Measurements from ENCODE around the gene CNIH1. TPM values are rescaled to one million over a fixed set of nuclear protein-coding genes. Genes with fewer than 3 reads are reported as not detected.

Gene CNIH1
- total and polyA plus RNA-seq, 2 of the 13 experiments (the other 11 are each of a cell fraction or from before 2014, with no cell fraction given) = 166 to 421 TPM

DNA sequence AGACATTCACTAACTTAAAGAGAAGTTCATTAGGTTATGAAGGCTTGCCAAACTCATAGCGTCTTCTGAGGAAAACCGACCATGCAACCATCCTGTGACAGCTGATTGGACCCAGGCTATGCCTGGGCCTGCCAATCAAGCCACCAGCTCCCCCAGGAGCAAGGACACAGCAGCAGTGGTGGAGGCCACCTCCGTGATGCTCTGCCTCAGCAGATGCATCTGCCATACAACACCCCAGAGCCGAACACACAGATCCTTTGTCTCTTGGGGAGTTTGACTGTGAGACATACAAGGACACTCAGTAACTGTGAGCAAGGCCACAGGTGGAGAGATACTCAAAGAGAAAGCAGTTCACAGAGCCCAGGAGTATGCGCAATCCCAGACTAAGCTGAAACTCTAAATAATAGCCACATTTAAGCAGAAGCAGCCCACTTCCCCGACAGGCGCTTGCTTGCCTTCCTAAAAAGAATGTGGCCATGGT, 10.0 kb upstream of the CNIH1 start:
- peak; percentile 77 for FAIRE-seq
- POLR2A ChIA-PET = interaction anchor here (1.0 to 1.9 kb wide), 5 partner anchors 36 to 59 kb away, joined by 3 to 6 read pairs (median 3); partner anchors contain the start of genes CDKN3 and CGRRF1
- TF ChIP-seq ZNF430 (CRISPR knock-in tag; IDR thresholded peaks at IDR 0.05) (no peak), HOXA7 (CRISPR knock-in tag; IDR thresholded peaks at IDR 0.05) (no peak), ZFY (CRISPR knock-in tag; IDR thresholded peaks at IDR 0.05) (peak; percentile 17; the same call in 1 of the 2 replicates), ETV5 (CRISPR knock-in tag; IDR thresholded peaks at IDR 0.05; ENCODE audit: borderline replicate concordance) (0 out of 2 replicates have a peak, but pooled peaks have one; percentile 7)
- TF ChIP-seq, protein P1, sequence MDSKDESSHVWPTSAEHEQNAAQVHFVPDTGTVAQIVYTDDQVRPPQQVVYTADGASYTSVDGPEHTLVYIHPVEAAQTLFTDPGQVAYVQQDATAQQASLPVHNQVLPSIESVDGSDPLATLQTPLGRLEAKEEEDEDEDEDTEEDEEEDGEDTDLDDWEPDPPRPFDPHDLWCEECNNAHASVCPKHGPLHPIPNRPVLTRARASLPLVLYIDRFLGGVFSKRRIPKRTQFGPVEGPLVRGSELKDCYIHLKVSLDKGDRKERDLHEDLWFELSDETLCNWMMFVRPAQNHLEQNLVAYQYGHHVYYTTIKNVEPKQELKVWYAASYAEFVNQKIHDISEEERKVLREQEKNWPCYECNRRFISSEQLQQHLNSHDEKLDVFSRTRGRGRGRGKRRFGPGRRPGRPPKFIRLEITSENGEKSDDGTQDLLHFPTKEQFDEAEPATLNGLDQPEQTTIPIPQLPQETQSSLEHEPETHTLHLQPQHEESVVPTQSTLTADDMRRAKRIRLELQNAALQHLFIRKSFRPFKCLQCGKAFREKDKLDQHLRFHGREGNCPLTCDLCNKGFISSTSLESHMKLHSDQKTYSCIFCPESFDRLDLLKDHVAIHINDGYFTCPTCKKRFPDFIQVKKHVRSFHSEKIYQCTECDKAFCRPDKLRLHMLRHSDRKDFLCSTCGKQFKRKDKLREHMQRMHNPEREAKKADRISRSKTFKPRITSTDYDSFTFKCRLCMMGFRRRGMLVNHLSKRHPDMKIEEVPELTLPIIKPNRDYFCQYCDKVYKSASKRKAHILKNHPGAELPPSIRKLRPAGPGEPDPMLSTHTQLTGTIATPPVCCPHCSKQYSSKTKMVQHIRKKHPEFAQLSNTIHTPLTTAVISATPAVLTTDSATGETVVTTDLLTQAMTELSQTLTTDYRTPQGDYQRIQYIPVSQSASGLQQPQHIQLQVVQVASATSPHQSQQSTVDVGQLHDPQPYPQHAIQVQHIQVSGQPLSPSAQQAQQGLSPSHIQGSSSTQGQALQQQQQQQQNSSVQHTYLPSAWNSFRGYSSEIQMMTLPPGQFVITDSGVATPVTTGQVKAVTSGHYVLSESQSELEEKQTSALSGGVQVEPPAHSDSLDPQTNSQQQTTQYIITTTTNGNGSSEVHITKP (CRISPR knock-in tag; IDR thresholded peaks at IDR 0.05; ENCODE audit: low read depth) = 0 out of 2 replicates have a peak, but pooled peaks have one; percentile 24
- TF ChIP-seq, protein P2, sequence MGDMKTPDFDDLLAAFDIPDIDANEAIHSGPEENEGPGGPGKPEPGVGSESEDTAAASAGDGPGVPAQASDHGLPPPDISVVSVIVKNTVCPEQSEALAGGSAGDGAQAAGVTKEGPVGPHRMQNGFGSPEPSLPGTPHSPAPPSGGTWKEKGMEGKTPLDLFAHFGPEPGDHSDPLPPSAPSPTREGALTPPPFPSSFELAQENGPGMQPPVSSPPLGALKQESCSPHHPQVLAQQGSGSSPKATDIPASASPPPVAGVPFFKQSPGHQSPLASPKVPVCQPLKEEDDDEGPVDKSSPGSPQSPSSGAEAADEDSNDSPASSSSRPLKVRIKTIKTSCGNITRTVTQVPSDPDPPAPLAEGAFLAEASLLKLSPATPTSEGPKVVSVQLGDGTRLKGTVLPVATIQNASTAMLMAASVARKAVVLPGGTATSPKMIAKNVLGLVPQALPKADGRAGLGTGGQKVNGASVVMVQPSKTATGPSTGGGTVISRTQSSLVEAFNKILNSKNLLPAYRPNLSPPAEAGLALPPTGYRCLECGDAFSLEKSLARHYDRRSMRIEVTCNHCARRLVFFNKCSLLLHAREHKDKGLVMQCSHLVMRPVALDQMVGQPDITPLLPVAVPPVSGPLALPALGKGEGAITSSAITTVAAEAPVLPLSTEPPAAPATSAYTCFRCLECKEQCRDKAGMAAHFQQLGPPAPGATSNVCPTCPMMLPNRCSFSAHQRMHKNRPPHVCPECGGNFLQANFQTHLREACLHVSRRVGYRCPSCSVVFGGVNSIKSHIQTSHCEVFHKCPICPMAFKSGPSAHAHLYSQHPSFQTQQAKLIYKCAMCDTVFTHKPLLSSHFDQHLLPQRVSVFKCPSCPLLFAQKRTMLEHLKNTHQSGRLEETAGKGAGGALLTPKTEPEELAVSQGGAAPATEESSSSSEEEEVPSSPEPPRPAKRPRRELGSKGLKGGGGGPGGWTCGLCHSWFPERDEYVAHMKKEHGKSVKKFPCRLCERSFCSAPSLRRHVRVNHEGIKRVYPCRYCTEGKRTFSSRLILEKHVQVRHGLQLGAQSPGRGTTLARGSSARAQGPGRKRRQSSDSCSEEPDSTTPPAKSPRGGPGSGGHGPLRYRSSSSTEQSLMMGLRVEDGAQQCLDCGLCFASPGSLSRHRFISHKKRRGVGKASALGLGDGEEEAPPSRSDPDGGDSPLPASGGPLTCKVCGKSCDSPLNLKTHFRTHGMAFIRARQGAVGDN (CRISPR knock-in tag; IDR thresholded peaks at IDR 0.05) = peak; percentile 72
- TF ChIP-seq, protein P3, sequence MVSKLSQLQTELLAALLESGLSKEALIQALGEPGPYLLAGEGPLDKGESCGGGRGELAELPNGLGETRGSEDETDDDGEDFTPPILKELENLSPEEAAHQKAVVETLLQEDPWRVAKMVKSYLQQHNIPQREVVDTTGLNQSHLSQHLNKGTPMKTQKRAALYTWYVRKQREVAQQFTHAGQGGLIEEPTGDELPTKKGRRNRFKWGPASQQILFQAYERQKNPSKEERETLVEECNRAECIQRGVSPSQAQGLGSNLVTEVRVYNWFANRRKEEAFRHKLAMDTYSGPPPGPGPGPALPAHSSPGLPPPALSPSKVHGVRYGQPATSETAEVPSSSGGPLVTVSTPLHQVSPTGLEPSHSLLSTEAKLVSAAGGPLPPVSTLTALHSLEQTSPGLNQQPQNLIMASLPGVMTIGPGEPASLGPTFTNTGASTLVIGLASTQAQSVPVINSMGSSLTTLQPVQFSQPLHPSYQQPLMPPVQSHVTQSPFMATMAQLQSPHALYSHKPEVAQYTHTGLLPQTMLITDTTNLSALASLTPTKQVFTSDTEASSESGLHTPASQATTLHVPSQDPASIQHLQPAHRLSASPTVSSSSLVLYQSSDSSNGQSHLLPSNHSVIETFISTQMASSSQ (IDR thresholded peaks at IDR 0.05; ENCODE audit: low read depth) = no peak
- TF ChIP-seq, protein P3 (CRISPR knock-in tag; IDR thresholded peaks at IDR 0.05; ENCODE audit: borderline replicate concordance) = no peak; the same call in 1 of the 2 replicates
- TF ChIP-seq, protein P4, sequence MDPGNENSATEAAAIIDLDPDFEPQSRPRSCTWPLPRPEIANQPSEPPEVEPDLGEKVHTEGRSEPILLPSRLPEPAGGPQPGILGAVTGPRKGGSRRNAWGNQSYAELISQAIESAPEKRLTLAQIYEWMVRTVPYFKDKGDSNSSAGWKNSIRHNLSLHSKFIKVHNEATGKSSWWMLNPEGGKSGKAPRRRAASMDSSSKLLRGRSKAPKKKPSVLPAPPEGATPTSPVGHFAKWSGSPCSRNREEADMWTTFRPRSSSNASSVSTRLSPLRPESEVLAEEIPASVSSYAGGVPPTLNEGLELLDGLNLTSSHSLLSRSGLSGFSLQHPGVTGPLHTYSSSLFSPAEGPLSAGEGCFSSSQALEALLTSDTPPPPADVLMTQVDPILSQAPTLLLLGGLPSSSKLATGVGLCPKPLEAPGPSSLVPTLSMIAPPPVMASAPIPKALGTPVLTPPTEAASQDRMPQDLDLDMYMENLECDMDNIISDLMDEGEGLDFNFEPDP (CRISPR knock-in tag; conservative IDR thresholded peaks at IDR 0.05) = no peak

More for the DNA sequence above, 10.0 kb upstream of the CNIH1 start:
- Histone ChIP-seq H3K36me3 (replicated peaks in 1 of 2; ENCODE audit: control insufficient read depth in 1 of 2, insufficient read depth in 2 of 2, low read length in 2 of 2) (no peaks in the 10 kb centered on the region), H2AFZ (ENCODE audit: low read length) (peak overlapping the region; percentile 73), H3K27me3 (ENCODE audit: control insufficient read depth in 1 of 2, insufficient read depth in 2 of 2, low read length in 2 of 2) (no peaks in the 10 kb centered on the region), H3K4me1 (ENCODE audit: insufficient read depth, low read length) (peaks cover 46% of the 10 kb centered on the region), H4K20me1 (ENCODE audit: insufficient read depth, low read length) (no peaks in the 10 kb centered on the region), H3K9ac (ENCODE audit: insufficient read depth, low read depth, low read length) (peak overlapping the region; percentile 47), H3K4me3 (replicated peaks in 1 of 3; ENCODE audit: insufficient read depth in 1 of 3, low read depth in 2 of 3, low read length in 3 of 3) (peak overlapping the region; percentile 23 to 53 (median 33); a peak in 5 of 6 replicates), H3K27ac (ENCODE audit: extremely low read length, insufficient read depth, low read length) (peak overlapping the region; percentile 73), H3K4me2 (ENCODE audit: low read depth, low read length) (peak overlapping the region; percentile 73), H3K79me2 (ENCODE audit: insufficient read depth, low read length) (no peaks in the 10 kb centered on the region), H3K9me3 (ENCODE audit: low read length) (no peaks in the 10 kb centered on the region)
- DNase-seq (ENCODE audit: low spot score) = peak; percentile 88
- in situ Hi-C loops (cut with HindIII; ENCODE audit: extremely low pct_ligation_motif_present, low pct_unique_long_range_greater_than_20kb) = no loop called here
- BruUV-seq (replicated peaks) = no TSS peak
- CTCF ChIA-PET (ENCODE audit: low intra/inter-chr PET ratio, low total read pairs) = no interaction called here
- peak; percentile 88 for ATAC-seq
- intact Hi-C loops (cut with micrococcal nuclease; ENCODE audit: unreplicated experiment) = no loop called here
- WGBS (ENCODE audit: low lambda C conversion rate) = 59% methylated on average over 3 of the region's 7 CpGs

All from HepG2 (cell line).